DND-41 (cell line): ENCODE results near the gene QSOX2.

ENCODE experiments used
- ATAC-seq: fragments of 200-7000 bp; cut with Tn5 transposase; 3 replicates; pipeline ENCODE4 v1.9.1; 2021; ENCODE audit warnings: low read depth; ENCODE audit not compliant: insufficient read depth
- DNase-seq: peaks from one replicate; pipeline ENCODE4 v3.0.0-alpha.2; 2020
- H2AFZ ChIP-seq: 2 replicates; pipeline ENCODE4 v1.6.0; 2012; ENCODE audit warnings: low read depth, low read length
- H3K27ac ChIP-seq: 2 replicates; pipeline ENCODE4 v1.5.1; 2012; ENCODE audit warnings: low read length, inconsistent platforms
- H3K27me3 ChIP-seq: fragments of 200-600 bp; sonication (generic); 2 replicates; pipeline ENCODE4 v1.6.0; 2012; ENCODE audit warnings: low read length, mild to moderate bottlenecking, inconsistent platforms; ENCODE audit not compliant: insufficient read depth, poor library complexity
- H3K36me3 ChIP-seq: 2 replicates; pipeline ENCODE4 v1.5.1; 2012; ENCODE audit warnings: low read length, inconsistent platforms; ENCODE audit not compliant: insufficient read depth
- H3K4me1 ChIP-seq: 2 replicates; pipeline ENCODE4 v1.5.1; 2012; ENCODE audit warnings: mild to moderate bottlenecking, low read length; ENCODE audit not compliant: insufficient read depth
- H3K4me2 ChIP-seq: 2 replicates; pipeline ENCODE4 v1.6.0; 2012; ENCODE audit warnings: mild to moderate bottlenecking, moderate library complexity, low read length, inconsistent platforms; ENCODE audit not compliant: insufficient read depth
- H3K4me3 ChIP-seq, 2 experiments: fragments of 200-600 bp in 1 of 2; shearing (Covaris generic) in 1 of 2; 2 replicates each; pipeline ENCODE4 v1.5.1; 2012 to 2016; ENCODE audit warnings: inconsistent platforms in 2 of 2, low read length in 2 of 2, mild to moderate bottlenecking in 2 of 2, low read depth in 1 of 2, moderate library complexity in 1 of 2
- H3K79me2 ChIP-seq: 2 replicates; pipeline ENCODE4 v1.6.0; 2012; ENCODE audit warnings: low read length, inconsistent platforms; ENCODE audit not compliant: insufficient read depth
- H3K9ac ChIP-seq: 2 replicates; pipeline ENCODE4 v1.6.0; 2012; ENCODE audit warnings: low read depth, mild to moderate bottlenecking, inconsistent platforms, low read length, moderate library complexity
- H3K9me3 ChIP-seq: 2 replicates; pipeline ENCODE4 v1.5.1; 2012; ENCODE audit warnings: low read length, moderate library complexity, mild to moderate bottlenecking, inconsistent platforms; ENCODE audit not compliant: insufficient read depth, severe bottlenecking
- H4K20me1 ChIP-seq: 2 replicates; pipeline ENCODE4 v1.6.0; 2012; ENCODE audit warnings: low read length; ENCODE audit not compliant: insufficient read depth
- EZH2 ChIP-seq: IDR thresholded peaks from 3 replicates; pipeline ENCODE4 v1.6.1; 2012; ENCODE audit warnings: borderline replicate concordance, low read depth, mild to moderate bottlenecking, moderate library complexity, low read length, inconsistent platforms; ENCODE audit not compliant: severe bottlenecking
- TF ChIP-seq, protein P1 (sequence below): IDR thresholded peaks from 2 replicates; pipeline ENCODE4 v1.5.1; 2012; ENCODE audit warnings: borderline replicate concordance, low read length, moderate library complexity, mild to moderate bottlenecking; ENCODE audit not compliant: poor library complexity, severe bottlenecking; ENCODE audit errors: extremely low read depth

The QSOX2 gene

GRCh38 chr9:136202454-136203407 is 42.9 kb downstream of the QSOX2 start:
- no peak overlapping the region for H3K4me2 ChIP-seq
- no peak overlapping the region for H2AFZ ChIP-seq
- H3K27me3 ChIP-seq: no peaks in the 10 kb centered on the region
- ATAC-seq (no peak), DNase-seq (no peak)
- no peaks in the 10 kb centered on the region for H3K4me1 ChIP-seq
- TF ChIP-seq, protein P1, sequence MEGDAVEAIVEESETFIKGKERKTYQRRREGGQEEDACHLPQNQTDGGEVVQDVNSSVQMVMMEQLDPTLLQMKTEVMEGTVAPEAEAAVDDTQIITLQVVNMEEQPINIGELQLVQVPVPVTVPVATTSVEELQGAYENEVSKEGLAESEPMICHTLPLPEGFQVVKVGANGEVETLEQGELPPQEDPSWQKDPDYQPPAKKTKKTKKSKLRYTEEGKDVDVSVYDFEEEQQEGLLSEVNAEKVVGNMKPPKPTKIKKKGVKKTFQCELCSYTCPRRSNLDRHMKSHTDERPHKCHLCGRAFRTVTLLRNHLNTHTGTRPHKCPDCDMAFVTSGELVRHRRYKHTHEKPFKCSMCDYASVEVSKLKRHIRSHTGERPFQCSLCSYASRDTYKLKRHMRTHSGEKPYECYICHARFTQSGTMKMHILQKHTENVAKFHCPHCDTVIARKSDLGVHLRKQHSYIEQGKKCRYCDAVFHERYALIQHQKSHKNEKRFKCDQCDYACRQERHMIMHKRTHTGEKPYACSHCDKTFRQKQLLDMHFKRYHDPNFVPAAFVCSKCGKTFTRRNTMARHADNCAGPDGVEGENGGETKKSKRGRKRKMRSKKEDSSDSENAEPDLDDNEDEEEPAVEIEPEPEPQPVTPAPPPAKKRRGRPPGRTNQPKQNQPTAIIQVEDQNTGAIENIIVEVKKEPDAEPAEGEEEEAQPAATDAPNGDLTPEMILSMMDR: no peak
- TF ChIP-seq EZH2: no peak
- peaks cover 15% of the 10 kb centered on the region for H4K20me1 ChIP-seq
- no peak overlapping the region for H3K9ac ChIP-seq
- H3K4me3 ChIP-seq: no peak overlapping the region
- no peaks in the 10 kb centered on the region for H3K36me3 ChIP-seq
- H3K27ac ChIP-seq: no peak overlapping the region
- no peaks in the 10 kb centered on the region for H3K79me2 ChIP-seq
- H3K9me3 ChIP-seq: no peaks in the 10 kb centered on the region

GRCh38 chr9:136201609-136202453 is 43.8 kb downstream of the QSOX2 start:
- Histone ChIP-seq H3K27ac (no peak overlapping the region), H3K9ac (no peak overlapping the region), H3K9me3 (no peaks in the 10 kb centered on the region), H3K4me3 (no peak overlapping the region), H3K79me2 (no peaks in the 10 kb centered on the region), H2AFZ (no peak overlapping the region), H4K20me1 (peaks cover 15% of the 10 kb centered on the region), H3K4me2 (no peak overlapping the region), H3K4me1 (no peaks in the 10 kb centered on the region), H3K36me3 (no peaks in the 10 kb centered on the region), H3K27me3 (peaks cover 3% of the 10 kb centered on the region)
- DNase-seq (no peak), ATAC-seq (no peak)
- TF ChIP-seq EZH2: no peak

GRCh38 chr9:136201174-136201573 is 44.4 kb downstream of the QSOX2 start:
- Histone ChIP-seq H3K9ac (no peak overlapping the region), H3K27me3 (peaks cover 10% of the 10 kb centered on the region), H3K79me2 (no peaks in the 10 kb centered on the region), H3K9me3 (no peaks in the 10 kb centered on the region), H2AFZ (no peak overlapping the region), H3K36me3 (no peaks in the 10 kb centered on the region), H4K20me1 (peaks cover 15% of the 10 kb centered on the region), H3K4me3 (no peak overlapping the region), H3K4me2 (no peak overlapping the region), H3K27ac (no peak overlapping the region), H3K4me1 (no peaks in the 10 kb centered on the region)
- ATAC-seq: no peak
- TF ChIP-seq EZH2: no peak
- TF ChIP-seq, protein P1: no peak
- no peak for DNase-seq
